GM18498 (cell line): ENCODE results near the gene TNNT3.
"Not testable (repeated sequence)": the region's sequence is repeated elsewhere in the genome, so short reads cannot be mapped to it uniquely, and the experiment has no call there.

Source experiments
- ATAC-seq: cut with Tn5 transposase; IDR thresholded peaks from one replicate; pipeline ENCODE4 v1.9.1; 2021; ENCODE audit warnings: mild to moderate bottlenecking, moderate library complexity; ENCODE audit not compliant: unreplicated experiment

Gene TNNT3

GRCh38 chr11:1931341-1932104, 12.0 kb downstream of the TNNT3 start:
- no peak for ATAC-seq

GRCh38 chr11:1932105-1932480, 12.6 kb downstream of the TNNT3 start:
- ATAC-seq: no peak

DNA sequence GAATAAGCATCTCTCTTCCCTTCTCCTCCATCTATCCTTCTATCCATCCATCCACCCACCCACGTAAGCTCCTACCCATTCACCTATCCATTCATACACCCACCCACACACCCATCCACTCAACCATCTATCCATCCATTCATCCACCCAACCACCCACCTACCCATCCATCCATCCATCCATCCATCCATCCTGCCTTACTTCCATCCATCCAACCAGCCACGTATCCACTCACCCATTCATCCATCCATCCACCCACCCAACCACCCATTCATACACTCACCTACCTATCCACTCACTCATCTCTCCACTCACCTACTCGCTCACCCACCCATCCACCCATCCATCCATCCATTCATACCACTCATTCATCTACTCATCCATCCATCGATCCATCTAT, 13.2 kb downstream of the TNNT3 start:
- no peak for ATAC-seq

DNA sequence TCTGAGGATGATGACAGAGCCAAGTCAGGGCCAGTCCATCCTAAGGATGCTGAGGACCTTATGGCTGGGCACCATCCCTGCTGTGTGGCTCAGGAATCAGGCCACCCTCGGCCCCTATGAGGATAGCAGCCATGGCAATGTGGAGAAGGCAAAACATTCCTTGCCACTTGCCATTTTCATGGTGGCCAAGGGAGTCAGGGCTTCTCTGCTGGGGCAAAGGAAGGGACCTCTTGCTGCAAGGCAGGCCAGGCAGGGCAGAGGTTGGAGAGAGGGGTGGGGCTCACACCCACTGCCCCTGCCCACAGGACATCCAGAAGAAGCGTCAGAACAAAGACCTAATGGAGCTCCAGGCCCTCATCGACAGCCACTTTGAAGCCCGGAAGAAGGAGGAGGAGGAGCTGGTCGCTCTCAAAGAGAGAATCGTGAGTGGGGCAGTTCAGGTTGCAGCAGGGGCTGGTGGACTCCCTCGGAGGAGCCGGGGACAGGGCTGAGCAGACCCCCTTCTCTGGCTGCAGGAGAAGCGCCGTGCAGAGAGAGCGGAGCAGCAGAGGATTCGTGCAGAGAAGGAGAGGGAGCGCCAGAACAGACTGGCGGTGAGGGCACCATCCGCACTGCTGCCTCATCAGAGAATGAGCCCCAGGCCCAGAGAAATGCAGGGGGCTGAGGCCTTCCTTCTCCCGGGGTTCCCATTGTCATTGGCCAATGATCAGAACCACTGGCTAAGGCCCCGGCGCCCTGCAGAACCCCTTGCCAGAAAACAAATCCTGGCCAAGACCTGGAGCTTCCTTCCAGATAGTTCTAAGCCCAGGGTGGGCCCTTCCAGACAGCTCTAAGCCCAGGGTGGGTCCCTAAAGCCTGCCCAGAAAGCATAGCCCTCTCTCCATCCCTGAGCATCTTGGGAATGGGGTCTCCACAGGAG, 14.2 kb downstream of the TNNT3 start:
- no peak for ATAC-seq

- no peak for ATAC-seq
Observed at GRCh38 chr11:1934335-1935155, 15.0 kb downstream of the TNNT3 start.

GRCh38 chr11:1935156-1936071, 15.9 kb downstream of the TNNT3 start:
- ATAC-seq: no peak

GRCh38 chr11:1936072-1936780, 16.7 kb downstream of the TNNT3 start:
- no peak for ATAC-seq

- ATAC-seq: no peak
Observed at GRCh38 chr11:1936781-1937615, 17.5 kb downstream of the TNNT3 start.

DNA sequence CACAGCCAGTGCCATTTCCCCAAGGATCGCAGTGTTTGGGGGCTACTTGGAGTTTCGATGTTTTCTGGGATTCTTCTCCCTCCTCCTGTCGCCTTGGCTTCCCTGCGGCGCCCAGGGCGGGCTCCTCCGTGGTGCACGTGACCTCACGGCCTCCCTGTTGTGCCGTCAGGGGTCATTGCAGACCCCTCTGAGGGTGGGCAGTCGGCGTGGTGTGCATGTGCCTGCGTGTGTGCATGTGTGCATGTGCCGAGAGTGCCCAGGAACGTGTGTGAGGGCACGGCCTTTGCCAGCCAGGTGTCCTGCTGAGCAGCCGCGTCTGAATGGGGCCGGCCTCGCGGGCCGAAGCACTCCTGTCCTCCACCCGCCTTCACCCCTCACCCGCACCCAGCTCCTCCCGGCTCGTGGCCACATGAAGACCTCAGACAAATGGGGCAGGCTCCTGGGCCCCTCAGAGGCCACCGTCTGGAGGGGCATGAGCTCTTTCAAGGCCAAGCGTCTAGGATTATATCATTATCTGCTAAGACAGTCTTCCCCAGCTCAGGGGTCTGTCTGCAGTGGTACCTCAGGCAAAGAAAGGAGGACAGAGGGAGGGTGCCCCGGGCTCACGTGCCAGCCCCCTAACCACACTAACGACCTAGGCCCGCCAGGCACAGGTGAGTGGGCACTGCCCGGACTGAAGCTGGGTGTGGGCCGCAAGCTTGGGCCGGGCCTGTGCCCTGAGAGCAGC, 18.3 kb downstream of the TNNT3 start:
- ATAC-seq: no peak

DNA sequence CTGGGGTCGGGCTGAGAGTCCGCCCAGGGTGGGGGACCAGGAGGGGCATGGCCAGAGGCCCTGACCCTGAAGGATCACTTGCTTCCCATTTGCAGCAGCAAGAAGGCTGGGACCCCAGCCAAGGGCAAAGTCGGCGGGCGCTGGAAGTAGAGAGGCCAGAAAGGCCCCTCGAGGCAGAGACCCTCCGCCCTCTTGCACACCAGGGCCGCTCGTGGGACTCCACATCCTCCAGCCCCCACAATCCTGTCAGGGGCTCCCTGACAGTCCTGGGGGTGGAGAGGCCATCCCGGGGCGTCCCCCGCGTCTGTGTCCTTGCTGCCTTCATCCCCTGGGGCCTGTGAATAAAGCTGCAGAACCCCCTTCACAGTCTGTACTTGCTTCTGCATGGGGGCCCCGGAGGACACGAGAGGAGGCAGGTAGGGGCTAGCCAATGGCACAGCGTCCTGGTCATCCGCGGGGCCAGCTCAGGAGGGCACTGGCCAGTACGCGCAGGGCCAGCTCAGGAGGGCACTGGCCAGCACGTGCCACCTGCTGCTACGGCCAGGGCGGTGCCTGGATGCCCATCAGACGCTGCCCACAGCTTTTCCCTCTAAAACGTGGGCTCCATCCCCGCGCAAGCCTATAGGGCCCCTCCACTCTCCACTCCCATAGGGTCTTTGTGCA, 19.0 kb downstream of the TNNT3 start:
- no peak for ATAC-seq

DNA sequence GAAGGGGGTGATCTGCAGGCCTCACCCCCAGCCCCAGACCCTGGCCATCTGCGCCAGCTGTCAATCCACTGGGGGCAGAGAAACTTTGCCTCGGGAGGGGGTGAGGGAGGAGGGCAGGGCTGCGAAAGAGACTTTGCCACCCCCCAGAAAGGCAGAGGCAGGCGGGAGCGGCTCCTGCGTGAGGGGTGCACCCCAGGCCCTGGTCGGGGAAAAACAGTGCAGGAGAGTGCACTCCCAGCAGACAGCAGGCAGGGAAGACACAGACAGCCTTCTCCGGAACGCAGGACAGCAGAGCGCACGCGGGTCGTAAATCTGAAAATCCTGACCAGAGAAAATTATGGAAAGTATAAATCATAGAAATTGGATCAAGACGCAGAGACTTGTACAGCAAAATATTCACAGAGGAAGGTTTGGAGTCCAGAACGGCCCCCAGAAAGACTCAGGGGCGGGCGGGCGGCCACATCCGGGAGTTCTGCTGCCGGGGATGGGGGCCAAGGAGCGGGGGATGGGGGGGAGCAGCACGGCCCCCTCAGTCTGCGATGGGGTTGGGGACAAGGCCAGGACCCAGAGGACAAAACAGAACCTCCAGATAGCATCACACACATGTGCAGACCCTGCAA, 19.6 kb downstream of the TNNT3 start:
- no peak for ATAC-seq

DNA sequence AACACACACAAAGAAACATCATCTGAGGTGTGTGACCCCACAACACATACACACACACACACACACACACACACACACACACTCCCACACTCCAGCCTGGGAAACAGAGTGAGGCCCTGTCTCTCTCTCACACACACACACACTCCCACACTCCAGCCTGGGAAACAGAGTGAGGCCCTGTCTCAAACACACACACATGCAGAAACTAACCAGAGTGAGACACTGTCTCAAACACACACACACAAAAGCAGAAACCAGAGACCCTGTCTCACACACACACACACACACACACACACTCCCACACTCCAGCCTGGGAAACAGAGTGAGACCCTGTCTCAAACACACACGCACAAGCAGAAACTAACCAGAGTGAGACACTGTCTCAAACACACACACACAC, 20.3 kb downstream of the TNNT3 start:
- not testable (repeated sequence) for ATAC-seq

DNA sequence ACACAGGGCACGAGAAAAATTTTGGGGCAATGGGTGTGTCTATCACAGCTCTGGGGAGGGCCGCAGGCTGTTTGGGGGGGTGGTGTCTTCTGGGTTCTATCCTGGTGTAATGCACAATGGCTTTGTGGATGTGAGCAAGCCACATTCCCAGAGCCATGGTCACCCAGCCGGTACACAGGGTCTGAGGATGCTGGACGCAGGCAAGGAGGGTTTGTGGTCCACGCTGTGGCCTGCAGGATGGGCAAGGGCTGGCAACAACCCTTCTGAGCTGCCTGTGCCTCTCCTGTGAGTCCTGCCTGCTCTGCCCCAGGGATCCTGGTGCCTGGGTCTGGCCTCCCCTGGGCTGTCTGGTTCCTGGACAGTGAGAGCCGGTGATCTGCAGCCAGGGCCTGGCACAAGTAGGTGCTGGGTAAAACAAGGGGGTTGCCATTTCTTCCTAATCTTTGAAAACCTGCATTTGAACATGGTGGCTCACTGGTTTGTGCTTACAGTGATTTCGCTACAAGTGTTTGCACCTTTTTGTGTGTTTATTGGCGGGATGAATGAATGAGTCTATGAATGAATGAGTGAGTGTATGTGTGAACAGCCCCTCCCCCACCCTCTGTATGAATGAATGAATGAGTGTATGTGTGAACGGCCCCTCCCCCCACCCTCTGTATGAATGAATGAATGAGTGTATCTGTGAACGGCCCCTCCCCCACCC, 23.2 kb downstream of the TNNT3 start:
- ATAC-seq: no peak

DNA sequence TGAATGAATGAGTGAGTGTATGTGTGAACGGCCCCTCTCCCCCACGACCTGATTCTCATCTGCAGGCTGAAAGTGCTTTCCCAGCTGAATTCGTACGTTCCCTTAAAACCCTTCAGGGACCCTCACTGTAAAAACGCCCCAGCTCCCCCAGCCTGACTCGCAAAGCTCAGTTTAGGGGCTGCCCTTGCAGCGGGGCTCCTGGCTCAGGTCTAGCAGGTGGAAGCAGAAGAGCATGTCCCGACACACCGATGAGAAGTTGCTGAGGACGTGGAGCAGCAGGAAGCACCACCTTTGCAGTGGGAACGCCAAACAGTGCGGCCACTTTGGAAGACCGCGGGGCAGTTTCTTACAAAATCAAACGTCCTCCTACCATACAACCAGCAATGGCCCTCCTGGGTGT, 24.1 kb downstream of the TNNT3 start:
- no peak for ATAC-seq

DNA sequence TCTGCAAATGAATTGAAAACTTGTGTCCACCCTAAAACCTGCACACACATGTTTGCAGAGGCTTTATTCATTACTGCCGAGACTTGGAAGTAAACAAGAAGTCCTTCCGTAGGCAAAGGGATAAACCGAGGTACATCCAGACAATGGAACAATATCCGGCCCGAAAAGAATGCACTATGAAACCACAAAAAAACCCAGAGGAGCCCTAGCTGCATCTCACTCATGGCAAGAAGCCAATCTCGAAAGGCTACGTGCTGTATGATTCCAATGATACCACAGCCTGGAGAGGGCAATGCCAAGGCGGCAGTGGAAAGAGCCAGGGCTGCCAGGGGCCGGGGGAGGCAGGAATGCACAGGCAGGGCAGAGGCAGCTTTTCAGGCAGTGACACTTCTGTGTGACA, 24.5 kb downstream of the TNNT3 start:
- no peak for ATAC-seq

- ATAC-seq: no peak
Observed at GRCh38 chr11:1946812-1947484, 27.4 kb downstream of the TNNT3 start, which contains the start of gene MRPL23. TSS of gene MRPL23 (plus strand) at chr11:1947332. CDS start at chr11:1947363, 31 bp downstream.
